RWPE1 (cell line): ENCODE measurements around the gene SSTR3.

Source experiments
- CTCF ChIA-PET: fragments of 350-600 bp; sonication (Branson Sonifier 250); formaldehyde crosslinking; extraction: SDS; loops from one replicate; lab custom pipeline; 2021; lab: Yijun Ruan, JAX
- POLR2A ChIA-PET: fragments of 400-600 bp; formaldehyde crosslinking; extraction: SDS; loops from one replicate; lab custom pipeline; 2020; ENCODE audit warnings: antibody characterized with exemption; ENCODE audit not compliant: low non-redundant PET; lab: Yijun Ruan, JAX
- DNase-seq: peaks from one replicate; pipeline ENCODE4 v3.0.0; 2012; ENCODE audit warnings: low spot score
- H3K27ac ChIP-seq: fragments of 450-650 bp; 2 replicates; pipeline ENCODE4 v1.5.1; 2017
- TF ChIP-seq, protein P1 (sequence below): fragments of 450-650 bp; conservative IDR thresholded peaks from 2 replicates; pipeline ENCODE4 v1.5.1; 2017; ENCODE audit warnings: low read depth, mild to moderate bottlenecking

SSTR3 gene

DNA sequence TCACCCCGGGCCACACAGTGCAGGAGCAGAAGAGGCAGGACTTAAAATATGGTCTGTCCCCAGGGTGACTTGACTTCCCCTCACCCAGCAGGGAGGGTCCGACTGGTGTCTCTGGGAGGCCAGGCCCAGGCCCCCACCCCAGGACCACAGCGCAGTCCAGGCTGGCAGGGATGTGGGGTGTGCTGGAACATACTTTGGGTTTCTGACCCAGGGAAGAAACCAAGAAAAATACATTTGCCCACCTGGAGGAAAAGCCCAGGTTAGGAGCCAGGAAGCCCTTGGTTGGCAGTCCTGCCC lies 29.4 kb downstream of the SSTR3 start:
- CTCF ChIA-PET: no interaction called here

DNA sequence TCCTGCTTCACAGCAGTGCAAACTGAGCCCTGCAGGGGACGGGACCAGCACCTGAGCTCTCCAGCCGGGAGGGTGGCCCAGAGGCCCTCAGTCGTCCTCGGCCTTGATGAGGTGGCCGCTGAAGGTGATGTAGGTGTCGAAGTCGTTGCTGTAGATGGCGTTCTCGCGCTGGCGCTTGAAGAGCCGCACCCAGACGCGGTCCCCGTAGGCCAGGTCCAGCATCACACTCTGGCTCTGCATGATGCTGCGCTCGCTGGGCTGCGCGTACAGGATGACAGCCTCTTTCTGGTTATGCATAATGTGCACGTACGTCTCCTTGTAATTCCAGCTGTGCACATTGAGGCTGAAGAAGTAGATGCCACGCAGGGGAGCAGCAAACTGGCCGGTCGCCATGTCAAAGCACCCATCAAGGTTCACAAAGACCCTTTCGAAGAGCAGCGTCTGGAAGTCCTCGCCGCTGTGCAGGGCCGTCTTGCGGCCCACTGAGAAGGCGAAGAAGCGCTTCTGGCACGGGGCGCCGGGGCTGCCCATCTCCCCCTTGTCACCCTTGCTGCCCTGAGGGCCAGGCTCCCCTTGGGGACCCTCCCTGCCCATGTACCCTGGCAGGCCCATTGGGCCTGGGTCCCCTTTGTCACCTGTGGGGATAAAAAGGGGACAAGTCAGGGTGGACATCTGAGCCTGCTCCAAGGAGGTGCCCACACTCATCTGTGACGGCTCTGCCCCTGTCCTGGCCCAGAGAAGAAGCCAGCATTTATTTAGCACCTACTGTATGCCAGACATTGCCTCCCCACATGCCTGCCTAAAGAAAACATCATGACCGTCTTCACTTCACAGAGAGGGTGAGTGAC lies 30.0 kb downstream of the SSTR3 start:
- CTCF ChIA-PET: interaction anchor here (0.6 kb wide), 1 partner anchor 277 kb away, joined by 3 read pairs; no protein-coding TSS in a partner anchor
- no peak overlapping the region for H3K27ac ChIP-seq
- no peak for DNase-seq
- TF ChIP-seq, protein P1, sequence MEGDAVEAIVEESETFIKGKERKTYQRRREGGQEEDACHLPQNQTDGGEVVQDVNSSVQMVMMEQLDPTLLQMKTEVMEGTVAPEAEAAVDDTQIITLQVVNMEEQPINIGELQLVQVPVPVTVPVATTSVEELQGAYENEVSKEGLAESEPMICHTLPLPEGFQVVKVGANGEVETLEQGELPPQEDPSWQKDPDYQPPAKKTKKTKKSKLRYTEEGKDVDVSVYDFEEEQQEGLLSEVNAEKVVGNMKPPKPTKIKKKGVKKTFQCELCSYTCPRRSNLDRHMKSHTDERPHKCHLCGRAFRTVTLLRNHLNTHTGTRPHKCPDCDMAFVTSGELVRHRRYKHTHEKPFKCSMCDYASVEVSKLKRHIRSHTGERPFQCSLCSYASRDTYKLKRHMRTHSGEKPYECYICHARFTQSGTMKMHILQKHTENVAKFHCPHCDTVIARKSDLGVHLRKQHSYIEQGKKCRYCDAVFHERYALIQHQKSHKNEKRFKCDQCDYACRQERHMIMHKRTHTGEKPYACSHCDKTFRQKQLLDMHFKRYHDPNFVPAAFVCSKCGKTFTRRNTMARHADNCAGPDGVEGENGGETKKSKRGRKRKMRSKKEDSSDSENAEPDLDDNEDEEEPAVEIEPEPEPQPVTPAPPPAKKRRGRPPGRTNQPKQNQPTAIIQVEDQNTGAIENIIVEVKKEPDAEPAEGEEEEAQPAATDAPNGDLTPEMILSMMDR: no peak
- POLR2A ChIA-PET: no interaction called here

More for the DNA sequence above, 29.4 kb downstream of the SSTR3 start:
- POLR2A ChIA-PET: no interaction called here
- TF ChIP-seq, protein P1: no peak
- DNase-seq: no peak
- peak overlapping the region; percentile 22 for H3K27ac ChIP-seq

DNA sequence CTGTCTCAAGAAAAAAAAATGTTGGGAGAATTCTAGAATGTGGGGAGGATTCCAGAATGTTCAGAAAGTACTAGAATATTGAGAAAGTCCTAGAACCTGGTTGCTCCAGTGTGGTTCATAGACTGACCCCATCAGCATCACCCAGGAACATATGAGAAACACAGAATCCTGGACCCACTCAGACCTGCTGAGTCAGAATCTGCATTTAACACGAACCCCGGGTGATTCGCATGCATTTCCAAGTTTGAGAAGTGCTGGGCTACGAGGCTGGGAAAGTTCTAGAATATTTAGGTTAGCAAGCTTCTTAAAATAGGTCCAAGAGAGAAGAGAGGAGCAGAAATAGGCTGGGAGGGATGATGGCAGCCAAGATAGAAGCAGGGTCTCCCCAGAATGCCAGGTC lies 30.6 kb downstream of the SSTR3 start:
- POLR2A ChIA-PET: no interaction called here
- TF ChIP-seq, protein P1: no peak
- no peak for DNase-seq
- no peak overlapping the region for H3K27ac ChIP-seq
- CTCF ChIA-PET: interaction anchor here (0.6 kb wide), 1 partner anchor 278 kb away, joined by 3 read pairs; no protein-coding TSS in a partner anchor

DNA sequence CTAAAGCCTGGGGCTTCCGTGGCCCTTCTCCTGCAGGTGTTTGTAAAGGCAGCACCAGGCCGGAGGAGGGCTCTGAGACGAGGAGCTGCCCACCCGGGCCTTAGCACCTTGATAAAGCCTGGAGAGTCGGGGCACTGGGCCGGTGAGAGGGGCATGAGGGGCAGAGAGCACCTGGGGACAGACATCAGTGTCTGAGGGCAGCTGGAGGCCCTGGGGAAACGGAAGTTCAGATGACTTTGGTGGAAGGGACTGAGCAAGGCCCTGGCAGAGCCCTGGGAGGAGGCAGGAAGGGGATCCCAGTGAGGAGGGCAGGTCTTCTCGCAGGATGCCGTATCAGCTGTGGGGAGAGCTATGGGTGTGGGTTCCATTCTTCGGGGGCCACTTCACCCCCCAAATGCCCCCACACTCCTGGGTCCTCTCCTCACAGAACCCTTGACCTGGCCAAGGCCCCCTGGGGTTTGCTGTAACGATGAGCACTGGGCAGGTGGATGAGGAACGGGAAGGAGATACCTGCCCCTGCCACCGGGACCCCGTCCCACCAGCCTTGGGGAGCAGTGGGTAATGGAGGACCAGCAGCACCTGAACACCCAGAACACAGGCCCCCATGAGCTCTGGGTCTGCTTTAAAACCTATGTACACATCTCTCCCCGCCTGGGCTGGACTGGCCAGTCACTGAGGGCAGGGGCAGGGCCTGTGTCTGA lies 31.6 kb downstream of the SSTR3 start:
- H3K27ac ChIP-seq: peak overlapping the region; percentile 48
- ChIA-PET POLR2A (no interaction called here), CTCF (no interaction called here)
- TF ChIP-seq, protein P1: no peak
- DNase-seq: no peak

DNA sequence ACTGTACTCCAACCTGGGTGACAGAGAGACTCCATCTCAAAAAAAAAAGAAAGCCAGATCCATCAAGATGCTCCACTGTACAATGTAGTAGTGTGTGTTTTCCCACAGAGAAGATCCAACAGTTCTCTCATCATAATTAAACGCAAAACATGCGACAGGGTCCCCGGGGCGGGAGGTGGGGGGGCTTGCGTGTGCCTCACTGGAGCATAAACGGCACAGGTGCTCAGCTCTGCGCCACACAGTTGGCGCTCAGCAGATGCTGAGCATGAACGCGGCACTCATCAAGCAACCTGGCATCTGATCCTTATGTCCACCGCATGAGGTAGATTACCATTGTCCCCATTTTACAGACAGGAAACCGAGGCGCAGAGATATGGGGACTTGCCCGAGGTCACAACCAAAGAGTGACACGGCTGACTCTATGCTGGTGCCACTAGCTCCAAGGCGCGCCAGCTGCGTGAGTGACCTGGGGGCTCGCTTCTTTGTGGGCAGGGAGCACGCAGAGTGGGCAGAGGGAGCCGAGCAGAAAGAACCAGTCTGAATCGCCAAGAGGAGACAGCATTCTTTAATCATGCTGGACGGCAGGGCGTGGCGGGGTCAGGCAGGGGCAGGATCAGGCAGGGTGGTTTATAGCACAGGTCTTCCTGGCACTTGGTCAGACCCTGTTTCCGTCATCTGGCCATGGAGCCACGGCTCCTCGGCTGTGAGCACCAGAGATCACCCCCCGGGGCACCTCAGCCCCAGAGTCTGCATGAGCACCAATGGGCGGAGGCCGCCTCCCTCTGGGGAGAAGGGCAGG lies 32.5 kb downstream of the SSTR3 start:
- TF ChIP-seq, protein P1: no peak
- CTCF ChIA-PET: no interaction called here

DNA sequence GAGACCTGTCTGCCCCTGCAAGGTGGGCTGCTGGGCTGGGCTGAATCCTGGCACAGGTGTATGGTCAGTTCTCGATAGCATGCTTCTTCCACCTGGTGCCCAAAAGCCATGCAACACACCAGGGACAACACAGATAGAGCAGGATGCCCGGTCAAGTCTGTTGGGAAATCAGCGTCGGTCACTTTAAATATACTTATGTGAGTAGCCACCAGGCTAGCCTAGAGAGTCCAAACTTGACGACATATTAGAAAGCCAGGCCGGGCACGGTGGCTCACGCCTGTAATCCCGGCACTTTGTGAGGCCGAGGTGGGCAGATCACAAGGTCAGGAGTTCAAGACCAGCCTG lies 33.2 kb downstream of the SSTR3 start:
- TF ChIP-seq, protein P1: no peak
- H3K27ac ChIP-seq: peak overlapping the region; percentile 69
- POLR2A ChIA-PET: no interaction called here
- no peak for DNase-seq
- CTCF ChIA-PET: interaction anchor here (0.5 to 0.7 kb wide), 2 partner anchors 12 to 285 kb away, joined by 3 to 4 read pairs; no protein-coding TSS in a partner anchor

More for the DNA sequence above, 32.5 kb downstream of the SSTR3 start:
- POLR2A ChIA-PET: no interaction called here
- no peak for DNase-seq
- H3K27ac ChIP-seq: peak overlapping the region; percentile 69
